Mesenchymal stem cell (in vitro differentiated cells and primary cell): ENCODE measurements around the gene KIAA0408.
A peak's percentile ranks its signal among the peaks of the same experiment; 100 is the strongest.
"Not testable (repeated sequence)": the region's sequence is repeated elsewhere in the genome, so short reads cannot be mapped to it uniquely, and the experiment has no call there.

Source experiments
- DNase-seq: peaks from one replicate; pipeline ENCODE4 v3.0.0-alpha.2; 2013
- H2AFZ ChIP-seq: one replicate; pipeline ENCODE4 v1.6.1; 2013; ENCODE audit warnings: low read depth, mild to moderate bottlenecking, control low read depth, inconsistent platforms, low read length, moderate library complexity
- H2AK5ac ChIP-seq: 2 replicates; pipeline ENCODE4 v1.6.1; 2013; ENCODE audit warnings: low read length, moderate library complexity, mild to moderate bottlenecking, inconsistent platforms; ENCODE audit not compliant: severe bottlenecking
- H2BK120ac ChIP-seq: one replicate; pipeline ENCODE4 v1.6.1; 2013; ENCODE audit warnings: low read depth, mild to moderate bottlenecking, inconsistent platforms, low read length, moderate library complexity
- H2BK12ac ChIP-seq, 2 experiments: one replicate each; pipeline ENCODE4 v1.6.1; 2013; ENCODE audit warnings: inconsistent platforms in 2 of 2, low read length in 2 of 2, mild to moderate bottlenecking in 2 of 2, moderate library complexity in 2 of 2, control low read depth in 1 of 2
- H2BK15ac ChIP-seq: one replicate; pipeline ENCODE4 v1.6.1; 2013; ENCODE audit warnings: mild to moderate bottlenecking, low read depth, inconsistent platforms; ENCODE audit not compliant: poor library complexity, severe bottlenecking
- H2BK5ac ChIP-seq: 2 replicates; pipeline ENCODE4 v1.6.1; 2013; ENCODE audit warnings: low read depth, mild to moderate bottlenecking, low read length, control low read depth, inconsistent platforms; ENCODE audit not compliant: poor library complexity, severe bottlenecking
- H3K14ac ChIP-seq, 2 experiments: one replicate each; pipeline ENCODE4 v1.6.1; 2013; ENCODE audit warnings: inconsistent platforms in 2 of 2, low read length in 2 of 2, control low read depth in 1 of 2, mild to moderate bottlenecking in 1 of 2, moderate library complexity in 1 of 2
- H3K18ac ChIP-seq, 2 experiments: one replicate each; pipeline ENCODE4 v1.6.1; 2013; ENCODE audit warnings: inconsistent platforms in 2 of 2, low read length in 2 of 2, control low read depth in 1 of 2, low read depth in 1 of 2, mild to moderate bottlenecking in 1 of 2
- H3K23ac ChIP-seq, 2 experiments: one replicate each; pipeline ENCODE4 v1.6.1; 2013; ENCODE audit warnings: inconsistent platforms in 2 of 2, low read length in 2 of 2, mild to moderate bottlenecking in 2 of 2, moderate library complexity in 2 of 2, control low read depth in 1 of 2
- H3K27ac ChIP-seq: 2 replicates; pipeline ENCODE4 v1.5.1; 2013; ENCODE audit warnings: mild to moderate bottlenecking, moderate library complexity, low read length, control low read depth, inconsistent platforms; ENCODE audit not compliant: poor library complexity, severe bottlenecking
- H3K27me3 ChIP-seq, 2 experiments: 2 replicates each; pipeline versions ENCODE4 v1.6.1 to v1.7.0; 2013; ENCODE audit warnings: low read length in 2 of 2, mild to moderate bottlenecking in 2 of 2, moderate library complexity in 2 of 2, control low read depth in 1 of 2, inconsistent platforms in 1 of 2; ENCODE audit not compliant: control insufficient read depth in 1 of 2, insufficient read depth in 1 of 2
- H3K36me3 ChIP-seq, 2 experiments: 2 replicates each; pipeline versions ENCODE4 v1.6.1 to v1.7.0; 2013; ENCODE audit warnings: low read length in 2 of 2, control low read depth in 1 of 2, inconsistent platforms in 1 of 2, low read depth in 1 of 2, mild to moderate bottlenecking in 1 of 2; ENCODE audit not compliant: insufficient read depth in 2 of 2, control insufficient read depth in 1 of 2
- H3K4ac ChIP-seq, 2 experiments: one replicate each; pipeline ENCODE4 v1.6.1; 2013; ENCODE audit warnings: inconsistent platforms in 2 of 2, low read length in 2 of 2, mild to moderate bottlenecking in 2 of 2, moderate library complexity in 2 of 2, control low read depth in 1 of 2, low read depth in 1 of 2
- H3K4me1 ChIP-seq: 2 replicates; pipeline ENCODE4 v1.6.1; 2013; ENCODE audit warnings: low read depth, low read length, control low read depth; ENCODE audit not compliant: control insufficient read depth, insufficient read depth
- H3K4me2 ChIP-seq: 2 replicates; pipeline ENCODE4 v1.6.1; 2013; ENCODE audit warnings: low read length, mild to moderate bottlenecking, inconsistent platforms; ENCODE audit not compliant: poor library complexity, severe bottlenecking
- H3K4me3 ChIP-seq, 2 experiments: 2 replicates each; pipeline versions ENCODE4 v1.5.1 to v1.7.0; 2013; ENCODE audit warnings: low read length in 2 of 2, mild to moderate bottlenecking in 2 of 2, control low read depth in 1 of 2, low read depth in 1 of 2; ENCODE audit not compliant: insufficient read depth in 1 of 2
- H3K79me1 ChIP-seq: replicated peaks from 2 replicates; pipeline ENCODE4 v1.6.1; 2013; ENCODE audit warnings: mild to moderate bottlenecking, control low read depth, low read length, inconsistent platforms; ENCODE audit not compliant: poor library complexity, severe bottlenecking
- H3K9ac ChIP-seq: 2 replicates; pipeline ENCODE4 v1.7.0; 2013; ENCODE audit warnings: mild to moderate bottlenecking, low read length, moderate library complexity
- H3K9me3 ChIP-seq: 2 replicates; pipeline ENCODE4 v1.7.0; 2013; ENCODE audit warnings: mild to moderate bottlenecking, low read length; ENCODE audit not compliant: control insufficient read depth
- H4K8ac ChIP-seq: one replicate; pipeline ENCODE4 v1.6.1; 2013; ENCODE audit warnings: inconsistent platforms, mild to moderate bottlenecking, low read length, moderate library complexity
- H4K91ac ChIP-seq: one replicate; pipeline ENCODE4 v1.6.1; 2013; ENCODE audit warnings: mild to moderate bottlenecking, low read length, inconsistent platforms
- WGBS: methylation state at CpG from one replicate; pipeline ENCODE4 v1.1.7; 2013; ENCODE audit warnings: mixed read lengths; 5-methylcytosine and 5-hydroxymethylcytosine counted together

Gene KIAA0408

DNA sequence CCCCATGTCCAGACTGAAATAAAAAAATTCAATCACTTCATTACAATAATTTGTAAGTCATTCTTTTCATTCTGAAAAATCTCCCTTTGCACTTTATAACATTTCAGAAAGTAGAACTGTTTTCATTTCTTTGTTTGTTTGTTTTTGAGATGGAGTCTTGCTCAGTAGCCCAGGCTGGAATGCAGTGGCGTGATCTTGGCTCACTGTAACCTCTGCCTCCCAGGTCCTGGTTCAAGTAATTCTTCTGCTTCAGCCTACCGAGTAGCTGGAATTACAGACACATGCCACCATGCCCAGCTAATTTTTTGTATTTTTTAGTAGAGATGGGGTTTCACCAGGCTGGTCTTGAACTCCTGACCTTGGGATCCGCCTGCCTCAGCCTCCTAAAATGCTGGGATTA, 38.0 kb downstream of the KIAA0408 start:
- WGBS = 36% methylated on average over 1 of the region's 3 CpGs
- H2AK5ac ChIP-seq, H3K4me2 ChIP-seq, H3K14ac ChIP-seq, DNase-seq, H2BK120ac ChIP-seq, H2BK15ac ChIP-seq, H3K4me1 ChIP-seq, H3K23ac ChIP-seq, H3K4me3 ChIP-seq, H3K27me3 ChIP-seq, H3K27ac ChIP-seq, H3K36me3 ChIP-seq, H2BK5ac ChIP-seq, H2BK12ac ChIP-seq, H3K4ac ChIP-seq, H3K9me3 ChIP-seq, H3K79me1 ChIP-seq, H4K8ac ChIP-seq, H2AFZ ChIP-seq, H4K91ac ChIP-seq: not testable (repeated sequence)
- Histone ChIP-seq H3K9ac (peak overlapping the region; percentile 80), H3K18ac (peak overlapping the region in 1 of 2 experiments; percentile 38)

DNA sequence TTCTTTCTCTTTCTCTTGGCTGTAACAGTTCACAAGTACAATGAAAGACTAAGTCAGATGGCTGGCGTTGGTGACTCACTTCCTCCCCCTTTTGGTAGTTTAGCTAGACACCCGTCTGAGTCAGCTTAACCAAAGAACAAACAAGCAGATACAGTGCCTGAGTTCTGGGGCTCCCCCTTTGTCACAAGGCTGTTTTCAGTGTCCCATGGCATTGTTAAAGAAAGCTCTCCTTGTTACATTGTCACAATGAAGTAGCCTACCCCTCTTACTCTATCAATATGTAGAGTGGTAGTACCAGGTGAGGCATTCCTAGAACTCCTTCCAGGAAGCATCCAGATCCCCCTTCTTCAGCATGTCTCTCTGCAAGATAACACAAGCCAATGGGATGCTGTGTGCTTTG, 38.6 kb downstream of the KIAA0408 start:
- Histone ChIP-seq H3K27me3 (no peaks in the 10 kb centered on the region), H3K4me2 (no peak overlapping the region), H3K36me3 (no peaks in the 10 kb centered on the region), H4K91ac (peak overlapping the region; percentile 43), H3K4me1 (no peaks in the 10 kb centered on the region), H3K4me3 (no peak overlapping the region), H3K23ac (no peak overlapping the region), H2BK12ac (peak overlapping the region in 1 of 2 experiments; percentile 15), H4K8ac (peak overlapping the region; percentile 52), H3K79me1 (no peaks in the 10 kb centered on the region), H2AFZ (peak overlapping the region; percentile 70), H3K18ac (no peak overlapping the region), H2BK120ac (no peak overlapping the region), H3K9me3 (no peaks in the 10 kb centered on the region), H2AK5ac (no peak overlapping the region), H3K9ac (peak overlapping the region; percentile 80), H3K27ac (peak overlapping the region; percentile 6), H3K4ac (no peak overlapping the region), H2BK15ac (no peak overlapping the region), H2BK5ac (no peak overlapping the region), H3K14ac (no peak overlapping the region)
- 0% methylated on average over 2 of the region's 2 CpGs for WGBS
- DNase-seq = peak; percentile 95

DNA sequence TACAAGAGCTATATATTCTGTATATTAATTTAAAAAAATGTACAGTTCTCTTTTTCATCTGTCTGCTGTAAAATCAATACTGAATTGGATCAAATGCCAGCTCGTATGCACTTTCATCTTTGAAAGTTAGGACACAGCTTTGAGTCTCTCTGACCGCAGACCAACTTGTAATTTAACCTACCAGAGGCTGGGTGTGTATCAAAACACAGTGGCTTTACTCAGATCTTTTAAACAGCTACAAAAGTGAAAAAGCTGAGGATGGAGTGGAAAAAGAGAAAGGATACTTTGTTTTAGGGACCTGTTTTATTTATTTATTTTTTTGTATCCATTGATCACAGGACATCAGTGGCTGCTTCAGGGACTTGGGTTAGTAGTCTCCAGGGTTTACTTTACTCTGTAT, 44.1 kb downstream of the KIAA0408 start:
- Histone ChIP-seq H2BK120ac (no peak overlapping the region), H4K91ac (no peak overlapping the region), H3K4me1 (peaks cover 1% of the 10 kb centered on the region), H3K27ac (no peak overlapping the region), H3K18ac (no peak overlapping the region), H3K4me3 (no peak overlapping the region), H3K9me3 (no peaks in the 10 kb centered on the region), H2AK5ac (no peak overlapping the region), H3K4me2 (no peak overlapping the region), H2BK5ac (no peak overlapping the region), H2AFZ (no peak overlapping the region), H3K36me3 (no peaks in the 10 kb centered on the region), H4K8ac (no peak overlapping the region), H3K27me3 (no peaks in the 10 kb centered on the region), H3K4ac (no peak overlapping the region), H3K14ac (no peak overlapping the region), H3K9ac (no peak overlapping the region), H3K23ac (no peak overlapping the region), H3K79me1 (no peaks in the 10 kb centered on the region), H2BK15ac (no peak overlapping the region), H2BK12ac (no peak overlapping the region)
- WGBS = 97% methylated on average over 2 of the region's 2 CpGs
- no peak for DNase-seq

DNA sequence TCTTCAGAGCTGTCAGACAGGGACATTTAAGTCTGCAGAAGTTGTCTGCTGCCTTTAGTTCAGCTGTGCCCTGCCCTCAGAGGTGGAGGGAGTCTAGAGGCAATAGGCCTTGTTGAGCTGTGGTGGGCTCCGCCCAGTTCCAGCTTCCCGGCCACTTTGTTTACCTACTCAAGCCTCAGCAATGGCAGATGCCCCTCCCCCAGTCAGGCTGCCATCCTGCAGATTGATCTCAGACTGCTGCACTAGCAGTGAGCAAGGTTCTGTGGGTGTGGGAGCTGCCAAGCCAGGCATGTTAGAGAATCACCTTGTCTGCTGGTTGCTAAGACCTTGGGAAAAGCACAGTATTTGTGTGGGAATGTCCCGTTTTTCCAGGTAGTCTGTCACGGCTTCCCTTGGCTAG, 46.1 kb downstream of the KIAA0408 start:
- H3K23ac ChIP-seq, H3K27me3 ChIP-seq, H3K9ac ChIP-seq, H2BK5ac ChIP-seq, H3K27ac ChIP-seq, H3K4me1 ChIP-seq, H3K4ac ChIP-seq, H4K8ac ChIP-seq, DNase-seq, H3K36me3 ChIP-seq, H3K79me1 ChIP-seq, H3K14ac ChIP-seq, H2AFZ ChIP-seq, H2BK12ac ChIP-seq, H2BK120ac ChIP-seq, H3K4me2 ChIP-seq, H2BK15ac ChIP-seq, H2AK5ac ChIP-seq, H3K9me3 ChIP-seq, H4K91ac ChIP-seq, H3K4me3 ChIP-seq: not testable (repeated sequence)
- H3K18ac ChIP-seq = peak overlapping the region in 1 of 2 experiments; percentile 21
- 68% methylated on average over 4 of the region's 4 CpGs for WGBS
